Breast epithelium (tissue), 4 donors: Measurements from ENCODE around the gene GFOD1. TPM values are rescaled to one million over a fixed set of nuclear protein-coding genes. Genes with fewer than 3 reads are reported as not detected.

ENCODE experiments used
- DNase-seq, 2 donors: peaks; one replicate each; pipeline ENCODE4 v3.0.0-alpha.2; 2019; ENCODE audit warnings: low spot score in 2 of 2
- H3K27ac ChIP-seq, 2 donors: fragments of 200-600 bp; sonication (generic) in 1 of 2; one replicate each; pipeline ENCODE4 v1.5.1; 2016 to 2019; ENCODE audit warnings: mild to moderate bottlenecking in 1 of 2
- H3K27me3 ChIP-seq, 2 donors: fragments of 200-600 bp; sonication (generic) in 1 of 2; one replicate each; pipeline versions ENCODE4 v1.5.1 to v1.6.0; 2017 to 2019; ENCODE audit warnings: control low read depth in 1 of 2, mild to moderate bottlenecking in 1 of 2
- H3K36me3 ChIP-seq: fragments of 200-600 bp; one replicate; pipeline ENCODE4 v1.5.1; 2019
- H3K4me1 ChIP-seq, 2 donors: fragments of 200-600 bp; sonication (generic); one replicate each; pipeline ENCODE4 v1.5.1; 2016 to 2019; ENCODE audit warnings: control low read depth in 1 of 2
- H3K4me3 ChIP-seq, 3 donors: fragments of 200-600 bp; sonication (generic); 1 replicate in 2 of 3; 2 replicates in 1 of 3; pipeline ENCODE4 v1.5.1; 2016 to 2019; ENCODE audit warnings: mild to moderate bottlenecking in 3 of 3, moderate library complexity in 2 of 3
- H3K9me3 ChIP-seq, 2 donors: fragments of 200-600 bp; sonication (generic) in 1 of 2; one replicate each; pipeline ENCODE4 v1.5.1; 2016 to 2019; ENCODE audit warnings: control low read depth in 1 of 2
- POLR2A ChIP-seq: fragments of 450-650 bp; IDR thresholded peaks from one replicate; pipeline ENCODE4 v1.6.1; 2016; ENCODE audit warnings: antibody characterized with exemption, mild to moderate bottlenecking, moderate library complexity
- POLR2AphosphoS5 ChIP-seq, 3 donors: sonication (generic); formaldehyde crosslinking; IDR thresholded peaks; one replicate each; pipeline ENCODE4 v1.6.1; 2017; ENCODE audit warnings: antibody characterized with exemption in 3 of 3
- intact Hi-C: fragments of 100-400 bp; cut with DNase I; formaldehyde crosslinking; loops from one replicate; pipeline ENCODE4 v1.15.1; 2023; ENCODE audit warnings: low total_unique reads
- total RNA-seq, 3 donors: library from RNA; depleted of rRNA; stranded (reverse); fragments of >200 nt; gene quantifications; one replicate each; pipeline ENCODE4 v1.1.0, GENCODE V29; 2016
- TF ChIP-seq, protein P1 (sequence below), 3 donors: fragments of 450-650 bp; IDR thresholded peaks; one replicate each; pipeline ENCODE4 v1.5.1; 2016 to 2017; ENCODE audit warnings: antibody characterized with exemption in 3 of 3, mild to moderate bottlenecking in 3 of 3, moderate library complexity in 3 of 3

The GFOD1 gene
- total RNA-seq, 3 donors from 2014 or later = 11.6 to 33.3 (median 23.3) TPM

- Histone ChIP-seq H3K9me3 (no peaks in the 10 kb centered on the region), H3K4me3 (no peak overlapping the region), H3K4me1 (no peaks in the 10 kb centered on the region), H3K27me3 (no peaks in the 10 kb centered on the region), H3K36me3 (no peaks in the 10 kb centered on the region), H3K27ac (peak overlapping the region; percentile 19 to 65)
- DNase-seq = peak; percentile 50 to 69
- no peak for TF ChIP-seq POLR2A
- TF ChIP-seq, protein P1, sequence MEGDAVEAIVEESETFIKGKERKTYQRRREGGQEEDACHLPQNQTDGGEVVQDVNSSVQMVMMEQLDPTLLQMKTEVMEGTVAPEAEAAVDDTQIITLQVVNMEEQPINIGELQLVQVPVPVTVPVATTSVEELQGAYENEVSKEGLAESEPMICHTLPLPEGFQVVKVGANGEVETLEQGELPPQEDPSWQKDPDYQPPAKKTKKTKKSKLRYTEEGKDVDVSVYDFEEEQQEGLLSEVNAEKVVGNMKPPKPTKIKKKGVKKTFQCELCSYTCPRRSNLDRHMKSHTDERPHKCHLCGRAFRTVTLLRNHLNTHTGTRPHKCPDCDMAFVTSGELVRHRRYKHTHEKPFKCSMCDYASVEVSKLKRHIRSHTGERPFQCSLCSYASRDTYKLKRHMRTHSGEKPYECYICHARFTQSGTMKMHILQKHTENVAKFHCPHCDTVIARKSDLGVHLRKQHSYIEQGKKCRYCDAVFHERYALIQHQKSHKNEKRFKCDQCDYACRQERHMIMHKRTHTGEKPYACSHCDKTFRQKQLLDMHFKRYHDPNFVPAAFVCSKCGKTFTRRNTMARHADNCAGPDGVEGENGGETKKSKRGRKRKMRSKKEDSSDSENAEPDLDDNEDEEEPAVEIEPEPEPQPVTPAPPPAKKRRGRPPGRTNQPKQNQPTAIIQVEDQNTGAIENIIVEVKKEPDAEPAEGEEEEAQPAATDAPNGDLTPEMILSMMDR (IDR thresholded peaks at IDR 0.05) = peak in 1 of 3 donors; percentile 29
- TF ChIP-seq POLR2AphosphoS5 (IDR thresholded peaks at IDR 0.05) = peak in 1 of 3 donors; percentile 16
- intact Hi-C loops = no loop called here
Observed at GRCh38 chr6:13413900-13414555, 73.4 kb downstream of the GFOD1 start.

GRCh38 chr6:13413466-13413862, 73.9 kb downstream of the GFOD1 start:
- no peaks in the 10 kb centered on the region for H3K27me3 ChIP-seq
- no peaks in the 10 kb centered on the region for H3K4me1 ChIP-seq
- H3K9me3 ChIP-seq = no peaks in the 10 kb centered on the region
- DNase-seq = peak in 1 of 2 donors; percentile 31
- H3K36me3 ChIP-seq = no peaks in the 10 kb centered on the region
- H3K27ac ChIP-seq = peak overlapping the region; percentile 19 to 62
- no peak overlapping the region for H3K4me3 ChIP-seq
- TF ChIP-seq, protein P1 (IDR thresholded peaks at IDR 0.05) = no peak
- no peak for TF ChIP-seq POLR2AphosphoS5 (IDR thresholded peaks at IDR 0.05)
- TF ChIP-seq POLR2A = no peak
- intact Hi-C loops = no loop called here

- Histone ChIP-seq H3K36me3 (no peaks in the 10 kb centered on the region), H3K27me3 (no peaks in the 10 kb centered on the region), H3K4me1 (no peaks in the 10 kb centered on the region), H3K4me3 (no peak overlapping the region), H3K27ac (peak overlapping the region; percentile 19 to 62), H3K9me3 (no peaks in the 10 kb centered on the region)
- no peak for TF ChIP-seq POLR2AphosphoS5 (IDR thresholded peaks at IDR 0.05)
- TF ChIP-seq, protein P1 (IDR thresholded peaks at IDR 0.05) = no peak
- TF ChIP-seq POLR2A = no peak
- intact Hi-C loops = no loop called here
- no peak for DNase-seq
Observed at GRCh38 chr6:13412639-13413465, 74.5 kb downstream of the GFOD1 start.

DNA sequence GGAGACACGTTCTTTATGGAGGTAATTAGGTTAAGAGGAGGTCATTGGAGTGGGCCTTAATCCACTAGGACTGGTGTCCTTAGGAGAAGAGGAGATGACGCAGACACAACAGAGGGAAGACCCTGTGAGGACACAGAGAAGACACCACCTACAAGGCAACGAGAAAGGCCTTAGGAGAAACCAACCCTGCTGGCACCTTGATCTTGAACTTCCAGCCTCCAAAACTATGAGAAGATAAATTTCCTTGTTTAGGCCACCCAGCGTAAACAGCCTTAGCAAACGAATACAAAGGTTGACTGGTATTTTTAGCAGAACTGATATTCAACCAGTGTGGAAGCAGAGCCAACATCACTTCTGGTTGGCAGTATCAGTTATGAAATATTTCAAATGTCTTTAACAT, 75.2 kb downstream of the GFOD1 start:
- TF ChIP-seq POLR2A (no peak), POLR2AphosphoS5 (IDR thresholded peaks at IDR 0.05) (no peak)
- TF ChIP-seq, protein P1 (IDR thresholded peaks at IDR 0.05) = no peak
- H3K27ac ChIP-seq = peak overlapping the region in 1 of 2 donors; percentile 55
- H3K4me1 ChIP-seq = peaks cover 0 to 3% of the 10 kb centered on the region in 2 donors
- H3K36me3 ChIP-seq = no peaks in the 10 kb centered on the region
- H3K27me3 ChIP-seq = no peaks in the 10 kb centered on the region
- DNase-seq = no peak
- no peaks in the 10 kb centered on the region for H3K9me3 ChIP-seq
- no peak overlapping the region for H3K4me3 ChIP-seq
- intact Hi-C loops = no loop called here

GRCh38 chr6:13411484-13411883, 75.9 kb downstream of the GFOD1 start:
- Histone ChIP-seq H3K9me3 (no peaks in the 10 kb centered on the region), H3K36me3 (no peaks in the 10 kb centered on the region), H3K4me3 (no peak overlapping the region), H3K4me1 (peaks cover 0 to 5% of the 10 kb centered on the region in 2 donors), H3K27ac (peak overlapping the region in 1 of 2 donors; percentile 55), H3K27me3 (no peaks in the 10 kb centered on the region)
- intact Hi-C loops = no loop called here
- no peak for DNase-seq
- TF ChIP-seq POLR2AphosphoS5 (IDR thresholded peaks at IDR 0.05) (no peak), POLR2A (no peak)
- TF ChIP-seq, protein P1 (IDR thresholded peaks at IDR 0.05) = no peak
